HepG2 (cell line): ENCODE data around the gene AMN. TPM values are rescaled to one million over a fixed set of nuclear protein-coding genes. Genes with fewer than 3 reads are reported as not detected.

Experiments used
- RBAK ChIP-seq: sonication (generic); formaldehyde crosslinking; IDR thresholded peaks from 2 replicates; pipeline ENCODE4 v1.5.1; 2020; ENCODE audit warnings: mild to moderate bottlenecking, missing genetic modification reagents
- SP1 ChIP-seq, 2 experiments: fragments of 450-650 bp in 1 of 2; sonication (generic) in 1 of 2; formaldehyde crosslinking in 1 of 2; IDR thresholded peaks; 2 replicates each; pipeline versions ENCODE4 v1.4.0 to v1.6.1; 2016 to 2020; ENCODE audit warnings: missing genetic modification reagents in 1 of 2
- SUZ12 ChIP-seq: fragments of 150-350 bp; IDR thresholded peaks from 2 replicates; pipeline ENCODE4 v1.6.1; 2014; ENCODE audit warnings: low read depth, low read length
- TRIM24 ChIP-seq: sonication (generic); formaldehyde crosslinking; IDR thresholded peaks from 2 replicates; pipeline ENCODE4 v1.8.0; 2022; ENCODE audit warnings: mild to moderate bottlenecking, missing genetic modification reagents
- ZNF264 ChIP-seq: sonication (generic); formaldehyde crosslinking; IDR thresholded peaks from 2 replicates; pipeline ENCODE4 v1.4.0; 2020; ENCODE audit warnings: missing genetic modification reagents
- ZNF501 ChIP-seq: sonication (generic); formaldehyde crosslinking; IDR thresholded peaks from 2 replicates; pipeline ENCODE4 v1.5.1; 2020; ENCODE audit warnings: mild to moderate bottlenecking, moderate library complexity, missing genetic modification reagents
- polyA plus RNA-seq, 8 experiments: library from polyadenylated mRNA; depleted of rRNA in 3 of 8; stranded (reverse) in 7 of 8; unstranded in 1 of 8; fragments of >200 nt; fragmentation: Illumina TruSeq in 4 of 8; extraction: Trizol in 4 of 8; gene quantifications; 2 replicates each; pipeline versions ENCODE4 v1.2.1 to v1.2.3, GENCODE V29; 2011 to 2016; ENCODE audit warnings: low read depth in 4 of 8, missing spikeins in 1 of 8, mixed read lengths in 1 of 8; ENCODE audit not compliant: insufficient read depth in 1 of 8
- total RNA-seq, 5 experiments: library from RNA; depleted of rRNA; stranded (reverse); fragments of >200 nt; fragmentation: Illumina TruSeq; extraction: Trizol; gene quantifications; 2 replicates each; pipeline ENCODE4 v1.2.3, GENCODE V29; 2016; ENCODE audit warnings: low read depth in 1 of 5
- TF ChIP-seq, protein P1 (sequence below): sonication (generic); formaldehyde crosslinking; IDR thresholded peaks from 2 replicates; pipeline ENCODE4 v1.5.1; 2020; ENCODE audit warnings: mild to moderate bottlenecking, missing genetic modification reagents, moderate library complexity
- TF ChIP-seq, protein P2 (sequence below): sonication (generic); formaldehyde crosslinking; IDR thresholded peaks from 2 replicates; pipeline ENCODE4 v1.5.1; 2020; ENCODE audit warnings: mild to moderate bottlenecking, moderate library complexity, missing genetic modification reagents
- TF ChIP-seq, protein P3 (sequence below): sonication (generic); formaldehyde crosslinking; IDR thresholded peaks from 2 replicates; pipeline ENCODE4 v1.8.0; 2022; ENCODE audit warnings: missing genetic modification reagents, mild to moderate bottlenecking, borderline replicate concordance

AMN gene
- total and polyA plus RNA-seq, 2 of the 13 experiments (the other 11 are each of a cell fraction or from before 2014, with no cell fraction given), result 9.8 to 33.1 TPM

DNA sequence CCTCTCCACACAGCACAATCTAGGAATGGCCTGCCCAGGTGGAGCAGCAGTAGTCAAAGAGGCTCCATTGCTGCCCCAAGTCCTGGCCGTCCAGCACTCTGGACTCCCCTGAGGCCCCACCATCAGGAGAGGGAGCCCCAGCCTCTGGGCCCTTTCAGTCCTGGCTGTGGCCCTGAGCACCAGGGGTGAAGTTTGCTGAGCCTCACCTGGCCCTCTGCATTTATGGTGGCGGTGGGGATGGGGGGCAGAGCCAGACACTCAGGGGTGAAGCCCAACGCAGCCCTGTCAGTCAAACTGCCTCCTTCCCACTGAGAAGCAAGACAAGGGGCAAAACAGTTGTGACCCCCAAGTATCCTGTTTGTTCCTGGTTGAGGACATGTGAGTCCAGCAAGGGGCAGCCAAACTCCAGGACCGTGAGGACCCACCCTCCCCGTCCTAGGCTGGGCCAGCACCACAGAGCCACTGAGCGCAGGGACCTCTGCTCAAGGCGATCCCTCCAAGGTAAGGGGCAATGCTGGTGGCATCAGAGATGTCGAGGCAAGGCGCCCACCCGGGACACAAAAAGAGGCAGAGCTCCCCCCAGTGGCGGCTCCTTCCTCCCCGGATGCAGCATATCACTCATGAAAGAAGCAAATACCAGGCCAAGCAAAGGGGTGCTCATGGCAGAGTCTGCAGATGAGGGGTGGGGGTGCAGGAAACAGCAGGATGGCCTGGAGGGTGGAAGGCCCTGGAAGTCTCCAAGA, 4.8 kb upstream of the AMN start (continued):
- TF ChIP-seq ZNF501 (0 out of 2 replicates have a peak, but pooled peaks have one; percentile 29), RBAK (CRISPR knock-in tag) (no peak), ZNF264 (no peak), SUZ12 (no peak), TRIM24 (CRISPR knock-in tag) (no peak), SP1 (IDR thresholded peaks at IDR 0.05) (no peak), SP1 (CRISPR knock-in tag; IDR thresholded peaks at IDR 0.05) (no peak)
- TF ChIP-seq, protein P1, sequence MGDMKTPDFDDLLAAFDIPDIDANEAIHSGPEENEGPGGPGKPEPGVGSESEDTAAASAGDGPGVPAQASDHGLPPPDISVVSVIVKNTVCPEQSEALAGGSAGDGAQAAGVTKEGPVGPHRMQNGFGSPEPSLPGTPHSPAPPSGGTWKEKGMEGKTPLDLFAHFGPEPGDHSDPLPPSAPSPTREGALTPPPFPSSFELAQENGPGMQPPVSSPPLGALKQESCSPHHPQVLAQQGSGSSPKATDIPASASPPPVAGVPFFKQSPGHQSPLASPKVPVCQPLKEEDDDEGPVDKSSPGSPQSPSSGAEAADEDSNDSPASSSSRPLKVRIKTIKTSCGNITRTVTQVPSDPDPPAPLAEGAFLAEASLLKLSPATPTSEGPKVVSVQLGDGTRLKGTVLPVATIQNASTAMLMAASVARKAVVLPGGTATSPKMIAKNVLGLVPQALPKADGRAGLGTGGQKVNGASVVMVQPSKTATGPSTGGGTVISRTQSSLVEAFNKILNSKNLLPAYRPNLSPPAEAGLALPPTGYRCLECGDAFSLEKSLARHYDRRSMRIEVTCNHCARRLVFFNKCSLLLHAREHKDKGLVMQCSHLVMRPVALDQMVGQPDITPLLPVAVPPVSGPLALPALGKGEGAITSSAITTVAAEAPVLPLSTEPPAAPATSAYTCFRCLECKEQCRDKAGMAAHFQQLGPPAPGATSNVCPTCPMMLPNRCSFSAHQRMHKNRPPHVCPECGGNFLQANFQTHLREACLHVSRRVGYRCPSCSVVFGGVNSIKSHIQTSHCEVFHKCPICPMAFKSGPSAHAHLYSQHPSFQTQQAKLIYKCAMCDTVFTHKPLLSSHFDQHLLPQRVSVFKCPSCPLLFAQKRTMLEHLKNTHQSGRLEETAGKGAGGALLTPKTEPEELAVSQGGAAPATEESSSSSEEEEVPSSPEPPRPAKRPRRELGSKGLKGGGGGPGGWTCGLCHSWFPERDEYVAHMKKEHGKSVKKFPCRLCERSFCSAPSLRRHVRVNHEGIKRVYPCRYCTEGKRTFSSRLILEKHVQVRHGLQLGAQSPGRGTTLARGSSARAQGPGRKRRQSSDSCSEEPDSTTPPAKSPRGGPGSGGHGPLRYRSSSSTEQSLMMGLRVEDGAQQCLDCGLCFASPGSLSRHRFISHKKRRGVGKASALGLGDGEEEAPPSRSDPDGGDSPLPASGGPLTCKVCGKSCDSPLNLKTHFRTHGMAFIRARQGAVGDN (CRISPR knock-in tag), result peak; percentile 48
- TF ChIP-seq, protein P2, sequence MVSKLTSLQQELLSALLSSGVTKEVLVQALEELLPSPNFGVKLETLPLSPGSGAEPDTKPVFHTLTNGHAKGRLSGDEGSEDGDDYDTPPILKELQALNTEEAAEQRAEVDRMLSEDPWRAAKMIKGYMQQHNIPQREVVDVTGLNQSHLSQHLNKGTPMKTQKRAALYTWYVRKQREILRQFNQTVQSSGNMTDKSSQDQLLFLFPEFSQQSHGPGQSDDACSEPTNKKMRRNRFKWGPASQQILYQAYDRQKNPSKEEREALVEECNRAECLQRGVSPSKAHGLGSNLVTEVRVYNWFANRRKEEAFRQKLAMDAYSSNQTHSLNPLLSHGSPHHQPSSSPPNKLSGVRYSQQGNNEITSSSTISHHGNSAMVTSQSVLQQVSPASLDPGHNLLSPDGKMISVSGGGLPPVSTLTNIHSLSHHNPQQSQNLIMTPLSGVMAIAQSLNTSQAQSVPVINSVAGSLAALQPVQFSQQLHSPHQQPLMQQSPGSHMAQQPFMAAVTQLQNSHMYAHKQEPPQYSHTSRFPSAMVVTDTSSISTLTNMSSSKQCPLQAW (CRISPR knock-in tag), result peak; percentile 55; the same call in 1 of the 2 replicates
- TF ChIP-seq, protein P3, sequence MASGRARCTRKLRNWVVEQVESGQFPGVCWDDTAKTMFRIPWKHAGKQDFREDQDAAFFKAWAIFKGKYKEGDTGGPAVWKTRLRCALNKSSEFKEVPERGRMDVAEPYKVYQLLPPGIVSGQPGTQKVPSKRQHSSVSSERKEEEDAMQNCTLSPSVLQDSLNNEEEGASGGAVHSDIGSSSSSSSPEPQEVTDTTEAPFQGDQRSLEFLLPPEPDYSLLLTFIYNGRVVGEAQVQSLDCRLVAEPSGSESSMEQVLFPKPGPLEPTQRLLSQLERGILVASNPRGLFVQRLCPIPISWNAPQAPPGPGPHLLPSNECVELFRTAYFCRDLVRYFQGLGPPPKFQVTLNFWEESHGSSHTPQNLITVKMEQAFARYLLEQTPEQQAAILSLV, result no peak
- TF ChIP-seq, all 625 proteins: peak for 14
